ENCODE results near the gene TMEM39A.

TMEM39A gene

DNA sequence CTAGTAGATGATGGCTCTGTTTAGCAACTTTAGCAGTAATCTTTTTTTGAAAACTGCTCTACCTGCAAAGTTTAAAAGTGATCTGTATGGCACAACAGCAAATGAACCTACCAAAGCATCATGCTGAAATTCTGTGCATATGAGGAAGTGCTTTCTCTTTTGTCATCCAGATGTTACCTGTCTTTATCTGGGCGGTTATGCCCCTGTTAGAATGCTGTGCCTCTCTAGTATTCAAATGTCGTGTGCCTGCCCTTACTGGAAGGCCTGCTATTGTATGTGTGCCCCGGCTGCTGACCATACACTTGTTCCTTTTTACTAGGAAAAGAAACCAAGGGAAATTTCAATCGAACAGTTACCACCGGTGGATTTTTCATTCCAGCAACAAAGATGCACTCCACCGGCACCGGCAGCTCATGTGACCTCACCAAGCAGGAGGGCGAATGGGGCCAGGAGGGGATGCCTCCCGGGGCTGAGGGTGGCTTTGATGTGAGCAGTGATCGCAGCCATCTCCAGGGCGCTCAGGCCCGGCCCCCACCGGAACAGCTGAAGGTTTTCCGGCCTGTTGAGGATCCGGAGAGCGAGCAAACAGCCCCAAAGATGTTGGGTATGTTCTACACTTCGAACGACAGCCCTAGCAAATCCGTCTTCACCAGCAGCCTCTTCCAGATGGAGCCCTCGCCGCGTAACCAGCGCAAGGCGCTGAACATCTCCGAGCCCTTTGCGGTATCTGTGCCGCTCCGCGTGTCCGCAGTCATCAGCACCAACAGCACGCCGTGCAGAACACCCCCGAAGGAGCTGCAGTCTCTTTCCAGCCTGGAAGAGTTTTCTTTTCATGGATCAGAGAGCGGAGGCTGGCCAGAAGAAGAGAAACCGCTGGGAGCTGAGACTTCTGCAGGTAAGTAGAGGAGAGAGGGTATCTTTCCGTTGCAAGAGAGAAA is 61.6 kb downstream of the TMEM39A start:
- in situ Hi-C loops (cut with HindIII; ENCODE audit: low sequenced_read_pairs), result no loop called here

DNA sequence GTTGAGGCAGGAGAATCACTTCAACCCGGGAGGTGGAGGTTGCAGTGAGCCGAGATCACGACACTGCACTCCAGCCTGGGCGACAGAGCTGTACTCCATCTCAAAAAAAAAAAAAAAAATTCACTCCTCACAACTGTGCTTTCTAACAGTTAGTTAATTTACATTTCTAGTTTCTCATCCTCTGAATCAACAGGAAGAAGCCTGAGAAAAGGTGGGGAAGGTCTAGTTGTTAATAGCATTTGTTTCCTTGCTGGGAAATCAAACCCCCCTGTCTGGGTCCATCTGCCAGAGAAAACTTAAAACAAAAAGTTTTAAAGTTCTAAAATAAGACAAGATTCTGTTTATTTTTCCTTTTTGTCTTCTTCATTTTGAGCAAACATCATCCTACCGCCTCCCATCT is 62.3 kb downstream of the TMEM39A start:
- in situ Hi-C loops (cut with HindIII; ENCODE audit: low sequenced_read_pairs), result no loop called here

DNA sequence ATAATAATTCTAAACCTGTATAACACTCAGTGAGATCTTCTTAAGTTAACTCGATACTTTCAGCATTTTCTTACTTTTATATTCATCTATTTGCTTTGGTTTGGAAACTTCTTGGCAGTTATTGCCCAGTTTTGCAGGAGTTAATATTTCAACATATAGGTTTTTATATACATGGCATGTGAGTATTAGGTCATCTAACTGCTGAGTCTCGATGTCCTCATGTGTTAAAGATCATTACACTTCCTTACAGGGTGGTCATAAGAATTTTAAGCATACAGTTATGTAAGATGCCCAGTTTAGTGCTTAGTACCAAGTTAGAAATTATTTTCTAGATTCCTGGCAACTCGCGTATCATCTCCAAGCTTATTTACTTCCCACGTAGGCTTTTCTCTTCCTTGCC is 62.9 kb downstream of the TMEM39A start:
- in situ Hi-C loops (cut with HindIII; ENCODE audit: low sequenced_read_pairs), result no loop called here

DNA sequence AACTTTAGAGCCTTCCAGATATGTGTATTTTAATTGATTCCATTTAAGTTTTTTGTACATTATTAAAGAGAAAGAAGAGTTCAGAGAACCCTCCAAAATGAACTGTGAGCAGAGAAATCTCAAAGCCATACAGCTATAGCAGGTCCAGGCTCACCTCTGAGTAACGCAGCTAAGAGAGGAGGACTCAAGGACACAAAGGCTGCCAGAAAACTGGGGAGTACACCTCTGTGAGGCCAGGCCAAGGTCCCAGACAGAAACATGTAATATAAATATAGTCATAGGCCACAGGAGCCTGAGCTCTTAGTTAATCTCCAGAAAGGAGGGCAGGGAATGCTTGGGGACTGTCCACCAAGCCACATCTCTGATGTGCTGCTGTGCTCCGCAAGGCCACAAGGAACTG is 66.5 kb downstream of the TMEM39A start:
- in situ Hi-C loops (cut with HindIII; ENCODE audit: low sequenced_read_pairs), result no loop called here

DNA sequence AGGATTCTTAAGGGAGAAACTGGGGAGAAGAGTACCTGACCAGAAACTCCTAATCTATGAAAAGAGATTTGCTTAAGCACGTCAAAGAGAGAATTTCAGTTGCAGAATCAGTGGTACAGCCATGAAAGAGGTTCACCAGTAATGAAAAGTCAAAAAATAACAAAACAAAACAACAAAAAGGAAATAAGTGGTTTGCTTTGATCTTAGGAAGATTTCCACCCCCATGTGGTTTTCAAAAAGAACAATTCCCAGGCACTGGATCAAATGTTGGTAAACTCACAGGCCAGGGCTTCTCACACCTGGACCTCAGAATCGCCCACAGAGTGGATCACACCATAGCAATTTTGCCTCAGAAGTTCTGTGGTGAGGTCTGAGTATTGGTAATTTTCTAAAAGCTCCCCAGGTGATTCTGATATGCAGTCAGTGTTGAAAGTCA is 67.5 kb downstream of the TMEM39A start:
- in situ Hi-C loops (cut with HindIII; ENCODE audit: low sequenced_read_pairs), result no loop called here

DNA sequence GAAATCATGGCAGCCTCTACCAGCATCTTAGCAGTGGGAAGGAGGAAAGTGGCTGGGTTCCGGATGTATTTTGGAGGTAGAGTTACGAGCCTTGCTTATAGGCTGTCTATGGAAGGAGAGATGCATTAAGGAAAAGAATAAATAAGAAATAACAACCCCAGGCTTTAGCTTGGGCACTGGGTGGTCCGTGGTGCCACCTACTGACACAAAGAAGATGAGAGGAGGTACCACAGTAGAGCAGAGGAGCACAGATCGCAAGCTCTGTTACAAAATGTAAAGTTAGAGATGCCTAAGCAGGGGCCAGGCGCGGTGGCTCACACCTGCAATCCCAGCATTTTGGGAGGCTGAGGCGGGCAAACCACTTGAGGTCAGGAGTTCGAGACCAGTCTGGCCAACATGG is 74.8 kb downstream of the TMEM39A start:
- in situ Hi-C loops (cut with HindIII; ENCODE audit: low sequenced_read_pairs), result no loop called here

DNA sequence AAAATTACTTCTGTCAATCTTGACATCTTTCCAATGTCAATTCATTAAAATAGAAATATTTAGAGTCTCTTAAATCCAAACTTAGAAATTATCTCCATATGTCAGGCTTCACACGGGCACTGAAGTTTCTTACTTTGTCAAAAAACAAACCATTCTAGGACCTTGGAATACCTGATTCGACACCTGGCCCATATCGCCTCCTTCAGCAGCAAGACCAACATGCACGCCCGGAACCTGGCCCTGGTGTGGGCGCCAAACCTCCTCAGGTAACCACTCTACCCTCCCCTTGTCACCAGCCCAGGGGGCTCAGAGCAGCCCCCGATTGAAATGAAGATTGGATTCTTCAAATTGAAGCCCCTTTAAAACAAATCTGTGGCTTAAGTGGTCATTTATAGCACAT is 81.3 kb downstream of the TMEM39A start:
- in situ Hi-C loops (cut with HindIII; ENCODE audit: low sequenced_read_pairs), result no loop called here

DNA sequence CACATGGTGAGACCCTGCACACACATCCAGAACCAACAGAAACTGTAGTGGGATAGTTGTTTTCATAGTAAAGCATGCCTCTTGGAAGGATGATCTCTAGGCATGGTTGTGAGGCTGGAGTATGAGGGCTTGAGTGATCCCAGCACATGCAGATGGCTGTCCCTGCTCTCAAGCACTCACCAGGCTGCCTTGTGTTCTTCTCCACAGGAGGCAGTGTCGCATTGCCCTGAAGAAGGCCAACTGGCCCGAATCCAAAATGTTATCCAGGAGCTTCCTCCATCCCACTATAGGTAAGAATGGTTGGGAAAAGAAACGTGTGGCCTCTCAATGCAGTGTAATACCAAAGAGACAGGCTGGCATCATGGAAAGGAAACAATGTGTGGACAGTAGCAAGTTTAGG is 82.7 kb downstream of the TMEM39A start:
- in situ Hi-C loops (cut with HindIII; ENCODE audit: low sequenced_read_pairs), result no loop called here
